SHP77 (cell line): ENCODE results near the gene RAI14.

ENCODE experiments used
- DNase-seq, 2 experiments: peaks; one replicate each; lab custom pipeline; 2025; lab: John Stamatoyannopoulos, UW

Gene RAI14

DNA sequence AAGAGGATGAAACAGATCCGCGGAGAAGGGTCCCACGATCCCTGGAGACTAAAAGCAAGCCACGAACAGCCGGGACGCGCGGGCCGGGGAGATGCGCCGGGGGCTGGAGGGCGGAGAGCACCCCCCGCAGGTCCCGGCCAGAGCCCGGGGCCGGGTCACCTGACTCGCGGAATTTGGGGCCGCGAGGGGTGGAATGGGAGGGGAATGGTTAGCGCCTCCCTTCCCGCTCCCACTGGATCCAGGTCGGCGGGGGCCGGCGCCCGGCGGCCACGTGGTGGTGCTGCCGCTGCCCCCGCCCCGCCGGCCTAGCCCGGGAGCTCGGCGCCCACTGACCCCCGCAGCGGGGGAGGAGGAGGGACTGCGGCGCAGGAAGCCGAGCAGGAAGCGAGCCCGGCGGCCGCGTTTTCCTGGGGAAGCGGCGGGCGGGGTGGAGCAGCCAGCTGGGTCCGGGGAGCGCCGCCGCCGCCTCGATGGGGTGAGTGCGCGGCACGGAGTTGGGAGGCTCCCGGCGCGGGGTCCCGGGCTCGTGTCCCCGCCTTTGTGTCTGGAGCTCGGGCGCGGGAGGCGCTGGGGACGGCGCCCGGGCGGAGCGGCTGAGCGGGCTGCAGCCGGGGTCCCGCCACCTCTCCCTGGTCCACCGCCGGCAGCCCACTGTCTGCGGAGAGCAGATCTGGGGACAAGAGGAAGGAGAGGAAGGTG lies at the start of gene RAI14:
RAI14 (plus strand) TSS at position 328 of the 699 bp plus-strand sequence. CDS start 30,592 bp downstream, outside the sequence.
- no peak for DNase-seq

DNA sequence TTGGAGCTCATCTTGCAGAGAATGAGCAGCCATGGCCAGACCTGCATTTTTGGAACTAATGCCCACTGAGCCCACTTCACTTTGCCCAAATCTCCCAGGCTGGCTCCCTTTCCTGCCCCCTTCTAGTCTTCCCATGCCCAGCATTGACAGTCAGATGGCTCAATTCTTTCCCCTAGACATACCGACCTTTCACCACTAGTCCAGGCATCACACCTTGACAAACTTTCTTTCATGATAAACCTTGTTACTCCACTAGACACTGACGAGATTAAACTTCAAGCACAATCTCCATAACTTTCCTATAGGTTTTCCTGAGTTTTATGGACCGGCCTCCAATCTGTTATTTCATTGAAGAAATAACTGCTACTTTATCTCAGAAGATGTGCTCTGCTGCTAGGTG lies 47.8 kb upstream of the RAI14 start:
- no peak for DNase-seq

DNA sequence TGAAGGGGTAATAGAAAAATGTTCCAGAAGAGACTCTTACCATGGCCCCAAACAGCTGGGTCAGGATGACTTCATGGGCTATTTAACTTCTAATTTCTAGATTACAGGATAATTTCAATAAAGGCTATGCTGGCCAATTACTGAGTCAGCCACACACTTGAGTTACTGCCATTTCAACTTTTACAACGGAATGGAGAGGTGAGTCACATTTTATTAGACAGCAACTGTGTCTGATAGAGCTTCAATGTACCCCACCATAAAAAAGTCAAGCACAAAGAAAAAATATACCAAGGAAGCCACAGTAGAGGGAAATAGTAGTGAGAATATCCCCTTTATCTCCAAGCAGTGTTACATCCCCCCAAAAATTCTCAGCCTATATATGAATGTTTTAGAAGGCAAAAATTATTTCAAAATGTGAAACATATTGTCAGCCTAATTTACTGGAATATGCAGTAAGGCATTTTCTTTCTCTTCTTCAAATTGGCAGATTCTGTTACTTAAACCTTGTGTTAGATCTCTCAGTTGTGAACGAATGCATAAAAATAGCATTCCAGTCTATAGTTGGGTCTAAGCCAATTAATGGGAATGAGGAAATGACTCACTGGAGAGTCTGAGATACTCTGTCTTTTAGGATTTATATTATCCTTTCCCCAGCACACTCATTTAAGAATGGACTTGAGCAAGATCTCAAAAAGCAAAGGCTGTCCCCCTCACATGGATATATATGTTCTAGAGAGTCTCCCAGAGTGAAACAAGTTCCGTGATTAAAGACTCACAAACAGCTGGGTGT lies 47.1 kb upstream of the RAI14 start:
- DNase-seq, result no peak

DNA sequence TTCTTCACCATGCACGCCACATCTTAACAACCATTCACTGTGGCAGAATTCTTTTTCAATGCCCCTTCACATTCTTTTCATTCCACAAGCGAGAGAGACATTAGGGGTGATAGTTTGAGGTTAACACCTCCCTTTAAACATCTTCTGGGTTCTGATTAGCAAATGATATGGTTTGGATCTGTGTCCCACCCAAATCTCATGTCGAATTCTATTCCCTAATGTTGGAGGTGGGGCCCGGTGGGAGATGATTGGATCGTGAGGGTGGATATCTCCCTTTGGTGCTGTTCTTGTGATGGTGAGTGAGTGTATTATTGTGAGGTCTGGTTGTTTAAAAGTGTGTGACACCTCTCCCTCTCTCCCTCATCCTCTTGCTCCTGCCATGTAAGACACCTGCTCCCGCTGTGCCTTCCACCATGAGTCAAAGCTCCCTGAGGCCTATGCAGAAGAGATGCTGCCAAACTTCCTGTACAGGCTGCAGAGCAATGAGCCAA lies 46.1 kb upstream of the RAI14 start:
- DNase-seq, result no peak

DNA sequence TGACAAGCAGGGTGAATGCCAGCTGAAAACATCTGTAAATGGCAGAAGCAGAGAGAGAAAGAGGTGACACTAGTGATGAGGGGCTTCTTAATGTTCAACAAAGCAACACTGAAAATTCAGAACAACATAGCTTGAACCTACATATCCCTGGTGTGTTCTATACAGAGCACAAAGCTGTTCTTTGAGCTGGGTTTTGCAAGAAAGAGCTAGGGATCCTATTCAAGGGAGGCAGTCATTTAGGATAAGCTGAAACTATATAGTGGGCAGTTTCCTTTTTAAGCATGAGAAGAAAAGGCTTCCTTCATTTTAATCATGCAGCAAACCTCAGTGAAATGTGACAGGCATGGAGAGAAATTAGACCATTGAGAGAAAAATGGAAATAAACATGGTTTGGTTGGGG lies 45.6 kb upstream of the RAI14 start:
- DNase-seq, result no peak

DNA sequence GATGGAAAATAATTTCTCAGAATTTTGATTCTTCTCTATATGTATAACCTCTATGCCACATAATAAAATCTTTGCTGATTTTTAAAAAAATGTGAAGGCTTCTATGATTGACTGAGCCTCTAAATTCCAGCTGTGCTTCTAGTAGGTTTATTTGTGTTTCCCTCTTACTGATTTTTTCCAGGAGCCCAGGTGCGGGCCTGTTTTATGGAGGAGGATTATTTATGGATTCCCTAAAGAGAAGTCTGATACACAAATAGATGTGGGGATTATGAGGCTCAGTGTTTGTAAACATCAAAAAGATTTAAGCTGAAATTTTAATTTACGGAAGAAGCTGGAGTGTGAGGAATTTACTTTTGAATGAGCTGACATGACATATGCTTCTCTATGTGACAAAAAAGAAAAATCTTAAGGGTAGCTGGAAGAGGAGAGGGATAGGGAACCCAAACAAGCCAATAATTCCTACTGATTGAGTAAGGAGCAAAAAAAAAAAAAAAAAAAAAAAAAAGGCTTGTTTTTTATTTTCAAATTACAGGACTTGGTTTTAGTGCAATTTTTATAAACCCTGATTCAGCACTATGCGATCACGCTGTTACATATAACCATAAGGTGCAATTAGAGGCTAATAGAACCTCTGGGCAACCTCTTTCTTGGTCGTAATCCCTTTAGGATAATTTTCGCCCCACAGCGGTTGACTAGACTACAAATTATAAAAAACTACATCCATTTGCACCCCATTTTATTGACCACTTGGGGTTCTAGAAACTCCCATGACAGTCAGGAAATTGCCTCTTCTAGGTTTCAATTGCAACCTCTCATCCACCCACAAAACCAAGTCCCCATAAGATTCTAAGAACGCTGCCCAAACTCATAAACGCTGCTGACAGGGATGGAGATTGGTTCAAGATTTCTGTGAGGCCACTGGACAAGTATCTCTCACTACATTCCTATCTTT lies 44.4 kb upstream of the RAI14 start:
- no peak for DNase-seq

DNA sequence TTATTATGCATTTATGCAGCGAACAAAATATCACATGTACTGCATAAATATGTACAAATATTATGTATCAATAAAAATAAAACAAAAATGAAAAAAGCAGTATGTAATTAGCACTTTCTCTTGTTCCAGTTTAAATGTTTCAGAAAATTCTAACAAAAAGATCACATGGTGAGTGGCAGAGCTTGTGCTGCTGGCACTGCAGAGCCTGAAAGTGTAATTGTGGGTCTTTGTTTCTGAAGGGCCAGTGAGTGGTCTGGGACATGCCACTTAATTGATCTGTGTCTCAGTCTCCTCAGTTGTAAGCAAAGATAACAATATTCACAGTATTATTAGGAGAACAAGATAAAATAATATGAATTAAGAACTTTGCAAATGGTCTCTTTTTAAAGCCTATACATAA lies 39.5 kb upstream of the RAI14 start:
- no peak for DNase-seq

DNA sequence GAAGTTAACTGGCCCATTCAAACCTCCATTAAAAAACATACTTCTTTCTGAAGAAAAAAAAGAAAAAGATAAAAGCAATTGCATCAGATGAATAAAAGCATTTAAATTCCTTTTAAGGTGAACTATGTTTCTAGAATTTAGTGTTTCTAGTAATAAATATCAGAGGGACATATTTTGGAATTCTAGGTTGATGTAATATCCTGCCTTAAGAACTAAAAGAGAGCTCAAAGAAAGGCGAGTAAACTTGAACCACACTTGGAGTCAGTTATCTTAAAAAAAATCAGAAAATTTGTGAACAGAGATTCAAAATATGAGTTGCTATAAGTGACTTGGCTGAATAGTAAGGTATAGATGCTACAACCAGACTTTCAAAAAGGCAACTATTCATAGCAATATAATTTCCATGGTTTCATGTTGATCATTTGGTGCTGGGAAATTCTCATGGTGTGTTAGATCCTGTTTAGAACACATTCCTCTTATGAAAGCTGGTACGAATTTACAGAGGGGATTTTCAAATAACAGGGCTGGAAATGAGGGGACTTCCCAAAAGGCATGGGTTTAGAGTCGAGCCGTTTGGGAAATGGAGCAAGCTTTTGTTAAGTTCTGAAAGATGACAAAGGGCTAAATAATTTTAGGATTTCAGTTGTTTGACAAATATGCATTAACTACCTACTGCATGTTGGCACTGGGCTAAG lies 37.6 kb upstream of the RAI14 start:
- DNase-seq, result no peak

DNA sequence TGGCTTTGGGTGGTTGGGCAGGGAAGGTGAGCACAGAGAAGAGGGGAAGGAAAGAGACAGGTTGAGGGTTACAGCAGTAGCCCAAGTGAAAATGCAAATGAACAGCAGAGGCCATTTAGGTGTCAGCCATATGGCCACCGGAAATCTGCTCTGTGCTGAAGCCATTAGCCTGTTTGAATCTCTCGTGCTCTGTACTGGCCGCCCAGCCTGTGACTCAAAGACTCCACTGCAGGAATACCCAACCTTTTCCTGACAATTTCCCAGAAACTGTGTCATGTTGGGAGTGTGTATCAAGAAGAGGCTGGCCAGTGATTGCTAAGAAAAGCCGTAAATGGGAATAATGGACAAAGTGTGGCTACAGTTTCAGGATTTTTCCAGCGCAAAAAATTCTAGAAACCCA lies 35.9 kb upstream of the RAI14 start:
- no peak for DNase-seq

DNA sequence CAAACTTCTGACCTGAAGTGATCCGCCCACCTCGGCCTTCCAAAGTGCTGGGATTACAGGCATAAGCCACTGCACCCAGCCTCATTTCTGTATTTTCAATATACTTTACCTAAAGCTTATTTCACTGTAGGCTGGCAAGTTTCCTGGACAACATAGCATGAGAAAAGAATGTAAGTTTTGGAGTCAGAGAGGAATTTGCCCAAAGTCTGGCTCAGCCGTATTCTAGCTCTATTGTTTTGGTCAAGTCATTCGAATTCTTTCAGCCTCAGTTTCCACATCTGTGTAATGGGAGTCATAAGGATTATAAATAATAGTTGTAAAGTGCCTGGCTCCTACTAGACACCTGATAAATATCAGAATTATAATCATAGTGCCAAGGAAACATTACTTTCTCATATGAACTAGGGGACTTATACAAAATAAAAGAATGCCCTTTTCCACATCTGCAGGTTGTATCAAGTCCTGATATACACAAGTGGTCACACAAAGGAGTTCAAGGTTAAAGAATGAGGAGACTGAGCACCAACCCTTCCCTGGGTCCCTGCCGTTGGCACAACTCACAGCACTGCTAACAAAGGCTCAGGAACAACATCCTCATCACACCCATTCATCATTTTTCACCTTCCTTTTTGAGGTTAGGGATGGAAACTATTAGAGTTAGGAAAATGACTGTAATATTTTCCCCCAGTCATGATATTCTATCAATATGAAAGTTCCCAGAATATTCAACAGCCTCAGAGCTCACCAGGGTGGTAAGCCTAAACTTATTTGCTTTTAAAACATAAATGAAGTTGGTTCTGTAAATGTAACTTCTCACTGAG lies 34.6 kb upstream of the RAI14 start:
- DNase-seq, result no peak

DNA sequence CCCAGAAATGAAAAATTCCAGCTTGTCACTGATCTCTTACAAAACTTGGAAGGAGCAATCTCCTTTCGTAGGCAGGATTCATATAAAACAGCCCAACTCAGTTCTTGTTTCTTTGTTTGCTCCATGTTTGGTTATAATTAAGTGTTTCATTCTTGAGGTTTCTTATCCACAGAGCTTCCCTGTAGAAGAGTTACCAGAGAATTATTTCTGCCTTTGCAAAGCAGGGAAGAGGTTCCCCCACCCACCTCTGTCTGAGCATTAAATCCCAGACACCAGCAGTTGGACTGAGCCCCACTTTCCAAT lies 34.1 kb upstream of the RAI14 start:
- DNase-seq, result no peak

DNA sequence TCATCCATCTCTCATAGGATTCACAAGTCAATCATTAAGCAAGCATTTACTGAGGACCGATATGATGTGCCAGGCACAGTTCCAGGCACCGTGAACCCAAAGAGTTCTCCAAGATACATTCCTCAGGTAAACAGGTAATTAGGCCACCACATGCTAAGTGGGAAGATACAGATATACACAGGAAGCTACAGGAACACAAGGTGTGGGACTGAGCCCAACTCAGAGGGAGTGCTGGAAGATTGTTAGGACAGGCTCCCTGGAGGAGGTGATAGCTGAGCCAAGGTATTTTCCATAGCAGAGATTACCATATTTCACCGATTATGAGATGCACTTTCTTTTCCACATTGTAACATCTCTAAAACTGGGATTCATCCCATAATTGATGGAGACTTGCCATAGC lies 31.4 kb upstream of the RAI14 start:
- no peak for DNase-seq

DNA sequence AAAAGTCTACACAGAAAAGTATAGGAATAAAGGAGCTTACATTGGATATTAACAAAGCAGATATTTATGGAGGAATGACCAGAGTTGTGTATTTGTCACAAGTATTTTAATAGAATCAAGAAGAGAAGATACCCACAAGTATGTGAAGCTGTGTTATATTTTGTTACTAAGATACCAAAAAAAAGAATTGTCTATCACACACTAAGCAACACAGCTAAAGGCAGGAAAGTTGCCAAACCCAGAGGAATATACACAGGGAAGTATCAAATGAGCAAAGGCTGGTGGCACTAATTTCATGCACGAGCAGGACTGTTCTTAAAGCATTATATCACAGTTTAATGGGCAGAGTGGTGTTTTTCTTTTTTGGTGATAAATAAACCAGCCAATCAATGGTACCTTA lies 30.9 kb upstream of the RAI14 start:
- no peak for DNase-seq

DNA sequence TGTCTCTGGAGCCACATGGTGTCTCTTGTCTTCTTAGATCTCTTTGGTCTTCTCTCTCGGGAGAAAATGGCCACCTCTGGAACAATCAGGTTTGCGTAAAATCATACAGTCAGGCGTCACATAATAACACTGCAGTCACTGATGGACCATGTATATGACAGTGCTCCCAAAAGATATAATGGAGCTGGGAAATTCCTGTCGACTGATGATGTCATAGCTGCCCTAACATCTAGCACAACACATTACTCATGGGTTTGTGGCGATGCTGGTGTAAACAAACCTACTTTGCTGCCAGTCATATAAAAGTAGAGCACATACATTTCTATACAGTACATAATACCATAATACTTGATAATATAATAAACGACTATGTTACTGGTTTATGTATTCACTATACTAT lies 30.1 kb upstream of the RAI14 start:
- DNase-seq, result no peak

DNA sequence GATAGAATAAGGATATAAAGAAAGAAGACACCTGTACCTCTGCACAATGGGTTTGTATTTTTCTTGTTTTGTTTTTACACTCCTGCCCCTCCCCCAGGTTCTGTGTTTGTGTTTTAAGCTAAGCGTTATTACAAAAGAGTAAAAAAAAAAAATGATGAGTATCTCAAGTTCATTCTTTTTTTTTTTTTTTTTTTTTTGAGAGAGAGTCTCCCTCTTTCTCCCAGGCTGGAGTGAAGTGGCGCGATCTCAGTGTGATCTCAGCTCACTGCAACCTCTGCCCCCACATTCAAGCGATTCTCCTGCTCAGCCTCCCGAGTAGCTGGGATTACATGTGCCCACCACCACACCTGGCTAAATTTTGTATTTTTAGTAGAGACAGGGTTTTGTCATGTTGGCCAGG lies 29.4 kb upstream of the RAI14 start:
- DNase-seq, result no peak

DNA sequence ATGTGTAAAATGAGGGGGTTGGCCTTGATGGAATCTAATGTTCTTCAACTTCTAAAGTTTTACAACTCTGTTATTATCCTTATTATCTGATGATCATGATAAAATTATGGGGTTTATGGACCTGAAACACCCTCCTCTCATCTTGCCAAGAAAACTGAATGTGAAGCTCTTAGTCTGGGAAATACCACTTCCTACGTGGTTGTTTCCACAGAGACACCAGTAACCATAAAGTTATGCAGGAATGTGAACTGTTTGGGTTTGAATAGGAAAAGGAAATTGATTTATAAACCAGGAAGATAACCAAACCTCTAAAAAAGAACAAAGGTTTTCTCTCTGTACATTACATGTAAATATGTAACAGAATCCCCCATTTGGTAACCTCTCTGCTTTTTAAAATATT lies 28.3 kb upstream of the RAI14 start:
- DNase-seq, result no peak

DNA sequence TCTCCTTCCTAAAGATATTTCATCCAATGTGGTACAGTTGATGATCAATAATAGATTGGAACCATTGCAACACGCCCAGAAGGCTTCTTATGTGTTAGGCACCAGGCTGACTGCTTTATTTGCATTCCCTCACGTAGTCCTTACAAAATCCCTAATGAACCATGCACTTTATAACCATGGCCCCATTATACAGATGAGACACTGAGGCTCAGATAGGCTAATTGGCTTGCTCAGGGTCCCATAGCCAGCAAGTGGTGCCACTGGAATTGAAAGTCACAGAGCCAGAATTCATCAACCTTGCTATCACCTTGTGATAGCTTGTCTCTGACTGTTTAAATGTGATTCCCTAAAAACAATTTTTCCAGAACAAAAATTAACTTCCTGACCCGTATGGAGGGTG lies 27.8 kb upstream of the RAI14 start:
- DNase-seq, result no peak

DNA sequence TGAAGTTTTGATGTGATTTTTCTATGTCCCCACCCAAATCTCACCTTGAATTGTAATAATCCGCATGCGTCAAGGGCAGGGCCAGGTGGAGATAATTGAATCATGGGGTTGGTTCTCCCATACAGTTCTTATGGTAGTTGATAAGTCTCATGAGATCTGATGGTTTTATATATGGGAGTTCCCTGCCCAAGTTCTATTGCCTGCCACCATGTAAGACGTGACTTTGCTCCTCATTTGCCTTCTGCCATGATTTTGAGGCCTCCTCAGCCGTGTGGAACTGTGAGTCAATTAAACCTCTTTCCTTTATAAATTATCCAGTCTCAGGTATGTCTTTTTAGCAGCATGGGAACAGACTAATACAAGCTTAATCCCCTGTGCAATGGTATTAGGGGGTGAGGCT lies 25.5 kb upstream of the RAI14 start:
- no peak for DNase-seq

DNA sequence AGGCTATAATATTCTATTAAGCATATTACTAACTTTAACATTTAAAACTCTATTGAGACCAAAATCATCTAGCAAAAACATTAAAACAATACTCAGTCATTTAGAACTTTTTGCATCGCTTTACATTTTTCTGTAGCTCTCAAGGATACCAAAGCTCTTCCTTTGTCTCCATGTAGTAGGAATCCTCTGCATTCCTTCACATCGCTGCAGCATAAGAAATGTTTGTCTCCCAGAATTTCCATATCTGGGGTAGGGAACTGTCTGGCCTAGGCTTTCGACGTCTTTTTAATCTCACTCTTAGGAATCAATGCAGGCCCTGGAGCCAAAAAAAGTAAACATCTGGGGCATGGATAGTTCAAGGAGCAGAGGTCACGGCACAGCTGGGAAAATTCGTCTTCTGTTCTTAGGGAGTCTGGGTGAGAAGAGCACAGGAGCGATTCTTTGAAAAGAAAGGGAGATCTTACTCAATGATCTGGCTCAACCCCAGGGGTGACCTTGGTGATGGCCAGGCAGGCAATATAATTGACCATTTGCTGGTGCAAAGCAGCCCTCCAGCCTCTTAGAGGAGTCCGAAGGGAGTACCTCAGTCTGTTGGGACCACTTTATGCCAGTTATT lies 23.2 kb upstream of the RAI14 start:
- no peak for DNase-seq

DNA sequence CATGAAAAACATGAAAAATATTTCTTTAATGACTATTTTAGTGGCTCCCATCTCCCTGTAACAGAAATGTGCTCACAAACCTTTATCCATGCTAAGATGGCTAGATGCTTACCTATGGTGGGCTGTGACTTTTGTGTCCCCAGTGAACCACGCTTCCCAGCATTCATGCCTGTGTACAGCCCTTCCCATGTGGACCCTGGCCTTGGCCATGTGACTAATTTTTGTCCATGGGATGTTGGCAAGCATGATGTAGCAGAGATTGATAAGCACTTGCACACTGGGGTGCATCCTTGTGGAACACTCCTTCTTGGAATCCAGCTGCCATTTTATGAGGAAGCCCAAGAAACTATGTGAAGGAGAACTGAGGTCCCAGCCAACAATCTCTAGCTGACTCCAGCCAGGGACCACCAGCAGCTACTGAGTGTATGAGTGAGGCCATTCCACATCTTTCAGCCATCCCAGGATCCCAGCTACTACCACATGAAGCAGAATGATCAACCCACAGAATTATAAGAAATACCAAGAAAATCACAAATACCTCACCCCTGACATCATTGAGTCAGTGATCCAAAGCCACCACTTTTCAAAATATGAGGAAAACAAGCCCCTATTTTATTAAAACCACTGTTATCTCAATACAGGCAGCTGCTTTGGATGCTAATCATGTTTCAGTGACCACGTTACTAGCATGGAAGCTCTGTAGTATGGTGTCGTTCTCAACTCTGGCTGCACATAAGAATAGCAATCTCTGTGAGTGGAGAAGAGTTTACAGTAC lies 16.1 kb upstream of the RAI14 start:
- no peak for DNase-seq
